ENCODE results near the gene ITGA1. TPM values are rescaled to one million over a fixed set of nuclear protein-coding genes. Genes with fewer than 3 reads are reported as not detected.
A peak's percentile ranks its signal among the peaks of the same experiment; 100 is the strongest.

The ITGA1 gene
- total and polyA plus RNA-seq, 2 of the 13 experiments (the other 11 are each of a cell fraction or from before 2014, with no cell fraction given) = 23.1 to 28.6 TPM

DNA sequence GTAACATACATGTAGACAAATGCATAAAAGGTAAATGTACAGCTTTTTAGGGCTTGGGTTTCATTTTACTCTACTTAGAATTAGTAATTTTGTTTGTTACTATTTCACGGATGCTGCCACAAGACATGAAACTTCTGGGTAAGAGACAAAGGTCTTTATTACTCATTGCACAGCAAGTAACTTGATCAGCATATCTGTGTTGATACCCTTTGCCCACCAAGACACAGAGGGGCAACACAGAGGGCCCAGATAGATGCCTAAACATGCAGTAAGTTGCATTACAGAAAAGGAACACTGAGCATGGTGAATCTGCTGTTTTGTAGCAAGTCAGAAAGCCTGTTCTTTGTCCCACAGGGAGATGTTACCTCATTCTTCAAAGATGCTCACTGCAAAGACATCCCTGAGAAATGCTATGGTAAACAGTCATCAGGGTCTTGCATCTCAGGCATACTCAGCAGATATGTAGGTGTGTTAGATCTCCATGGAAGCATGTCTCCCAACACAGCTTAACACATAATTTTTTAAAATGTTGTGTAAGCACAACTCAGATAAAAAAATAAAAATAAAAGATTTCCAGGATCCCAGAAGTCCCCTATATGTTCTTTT, 211.7 kb downstream of the ITGA1 start:
- peak overlapping the region; percentile 80 for H3K4me2 ChIP-seq (ENCODE audit: low read depth, low read length)
- no TSS peak for BruUV-seq (replicated peaks)
- peak overlapping the region; percentile 31 for H3K9ac ChIP-seq (ENCODE audit: insufficient read depth, low read depth, low read length)
- ChIA-PET POLR2A (interaction anchor here (1.6 to 2.5 kb wide), 2 partner anchors 10 to 43 kb away, joined by 3 to 14 read pairs; partner anchors contain the start of gene ITGA2), CTCF (ENCODE audit: low intra/inter-chr PET ratio, low total read pairs) (no interaction called here)
- peak overlapping the region; percentile 82 for H3K27ac ChIP-seq (ENCODE audit: extremely low read length, insufficient read depth, low read length)
- peaks cover 4% of the 10 kb centered on the region; the same call in 1 of the 2 replicates for H4K20me1 ChIP-seq (ENCODE audit: insufficient read depth, low read length)
- peaks cover 88% of the 10 kb centered on the region for H3K79me2 ChIP-seq (ENCODE audit: insufficient read depth, low read length)
- no peak for ATAC-seq
- no peak overlapping the region for H2AFZ ChIP-seq (ENCODE audit: low read length)
- H3K27me3 ChIP-seq (ENCODE audit: control insufficient read depth in 1 of 2, insufficient read depth in 2 of 2, low read length in 2 of 2) = no peaks in the 10 kb centered on the region
- H3K4me3 ChIP-seq (replicated peaks in 1 of 3; ENCODE audit: insufficient read depth in 1 of 3, low read depth in 2 of 3, low read length in 3 of 3) = peak overlapping the region in 1 of 3 experiments; percentile 9; a peak in 2 of 6 replicates
- in situ Hi-C loops (cut with HindIII; ENCODE audit: extremely low pct_ligation_motif_present, low pct_unique_long_range_greater_than_20kb) = no loop called here
- peaks cover 99% of the 10 kb centered on the region for H3K4me1 ChIP-seq (ENCODE audit: insufficient read depth, low read length)
- 96% methylated on average over 1 of the region's 1 CpG for WGBS (ENCODE audit: low lambda C conversion rate)
- DNase-seq (ENCODE audit: low spot score) = no peak
- FAIRE-seq = no peak
- no peaks in the 10 kb centered on the region for H3K9me3 ChIP-seq (ENCODE audit: low read length)
- intact Hi-C loops (cut with micrococcal nuclease; ENCODE audit: unreplicated experiment) = no loop called here
- H3K36me3 ChIP-seq (replicated peaks in 1 of 2; ENCODE audit: control insufficient read depth in 1 of 2, insufficient read depth in 2 of 2, low read length in 2 of 2) = peaks cover 3 to 33% of the 10 kb centered on the region in 2 experiments
- no peak for TF ChIP-seq ZNF703 (CRISPR knock-in tag; IDR thresholded peaks at IDR 0.05; ENCODE audit: borderline replicate concordance)
- 0 out of 2 replicates have a peak, but pooled peaks have one; percentile 14 for TF ChIP-seq MED1 (CRISPR knock-in tag; IDR thresholded peaks at IDR 0.05)

DNA sequence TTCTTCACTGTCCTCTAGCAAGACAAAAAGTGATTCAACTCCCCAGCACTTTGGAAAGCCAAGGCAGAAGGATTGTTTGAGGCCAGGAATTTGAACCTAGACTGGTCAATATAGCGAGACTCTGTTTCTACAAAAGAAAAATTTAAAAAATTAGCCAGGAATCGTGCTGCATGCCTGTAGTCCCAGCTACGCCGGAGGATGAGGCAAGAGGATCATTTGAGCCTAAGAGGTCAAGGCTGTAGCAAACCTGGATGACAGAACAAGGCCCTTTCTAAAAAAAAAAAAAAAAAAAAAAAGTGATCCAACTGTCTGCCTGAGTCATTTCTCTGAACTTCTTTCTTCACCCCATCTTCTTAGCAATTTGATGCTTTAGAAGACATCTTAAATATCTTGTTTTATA, 213.8 kb downstream of the ITGA1 start:
- peaks cover 74% of the 10 kb centered on the region for H3K79me2 ChIP-seq (ENCODE audit: insufficient read depth, low read length)
- TF ChIP-seq TARDBP (CRISPR knock-in tag; IDR thresholded peaks at IDR 0.05) = 0 out of 2 replicates have a peak, but pooled peaks have one; percentile 22
- TF ChIP-seq HOXA9 (CRISPR knock-in tag; IDR thresholded peaks at IDR 0.05; ENCODE audit: borderline replicate concordance) = no peak
- TF ChIP-seq, protein P1, sequence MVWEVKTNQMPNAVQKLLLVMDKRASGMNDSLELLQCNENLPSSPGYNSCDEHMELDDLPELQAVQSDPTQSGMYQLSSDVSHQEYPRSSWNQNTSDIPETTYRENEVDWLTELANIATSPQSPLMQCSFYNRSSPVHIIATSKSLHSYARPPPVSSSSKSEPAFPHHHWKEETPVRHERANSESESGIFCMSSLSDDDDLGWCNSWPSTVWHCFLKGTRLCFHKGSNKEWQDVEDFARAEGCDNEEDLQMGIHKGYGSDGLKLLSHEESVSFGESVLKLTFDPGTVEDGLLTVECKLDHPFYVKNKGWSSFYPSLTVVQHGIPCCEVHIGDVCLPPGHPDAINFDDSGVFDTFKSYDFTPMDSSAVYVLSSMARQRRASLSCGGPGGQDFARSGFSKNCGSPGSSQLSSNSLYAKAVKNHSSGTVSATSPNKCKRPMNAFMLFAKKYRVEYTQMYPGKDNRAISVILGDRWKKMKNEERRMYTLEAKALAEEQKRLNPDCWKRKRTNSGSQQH (CRISPR knock-in tag; IDR thresholded peaks at IDR 0.05; ENCODE audit: low read depth) = 0 out of 2 replicates have a peak, but pooled peaks have one; percentile 29
- TF ChIP-seq ATF4 (CRISPR knock-in tag; IDR thresholded peaks at IDR 0.05) = peak in 1 of 2 experiments; percentile 63; a peak in 2 of 4 replicates
- TF ChIP-seq PITX1 (CRISPR knock-in tag; IDR thresholded peaks at IDR 0.05) = 0 out of 2 replicates have a peak, but pooled peaks have one; percentile 13
- TF ChIP-seq GRHL1 (CRISPR knock-in tag; conservative IDR thresholded peaks at IDR 0.05) = no peak
- TF ChIP-seq ZMYM4 (CRISPR knock-in tag; IDR thresholded peaks at IDR 0.05) = peak; percentile 35; the same call in 1 of the 2 replicates
- peak; percentile 87 for TF ChIP-seq GATAD2A (CRISPR knock-in tag; IDR thresholded peaks at IDR 0.05)
- TF ChIP-seq DRAP1 (CRISPR knock-in tag; IDR thresholded peaks at IDR 0.05) = no peak

More for the DNA sequence above, 213.8 kb downstream of the ITGA1 start:
- no TSS peak for BruUV-seq (replicated peaks)
- FAIRE-seq (peak; percentile 40), ATAC-seq (peak; percentile 58), DNase-seq (ENCODE audit: low spot score) (peak; percentile 89)
- peaks cover 99% of the 10 kb centered on the region for H3K4me1 ChIP-seq (ENCODE audit: insufficient read depth, low read length)
- peak overlapping the region in 1 of 3 experiments; percentile 5; a peak in 1 of 6 replicates for H3K4me3 ChIP-seq (replicated peaks in 1 of 3; ENCODE audit: insufficient read depth in 1 of 3, low read depth in 2 of 3, low read length in 3 of 3)
- peak overlapping the region; percentile 80 for H3K27ac ChIP-seq (ENCODE audit: extremely low read length, insufficient read depth, low read length)
- peak overlapping the region; percentile 58 for H3K9ac ChIP-seq (ENCODE audit: insufficient read depth, low read depth, low read length)
- ChIA-PET CTCF (ENCODE audit: low intra/inter-chr PET ratio, low total read pairs) (no interaction called here), POLR2A (interaction anchor here (0.6 to 0.8 kb wide), 3 partner anchors 12 to 213 kb away, joined by 3 to 4 read pairs (median 3); partner anchors contain the start of gene ITGA2)
- intact Hi-C loops (cut with micrococcal nuclease; ENCODE audit: unreplicated experiment) = loop anchor here (1.0 kb wide), 1 partner anchor 12 kb away; the partner anchor contains the start of gene ITGA2
- in situ Hi-C loops (cut with HindIII; ENCODE audit: extremely low pct_ligation_motif_present, low pct_unique_long_range_greater_than_20kb) = no loop called here
- peaks cover 3 to 23% of the 10 kb centered on the region in 2 experiments for H3K36me3 ChIP-seq (replicated peaks in 1 of 2; ENCODE audit: control insufficient read depth in 1 of 2, insufficient read depth in 2 of 2, low read length in 2 of 2)
- no peaks in the 10 kb centered on the region for H3K9me3 ChIP-seq (ENCODE audit: low read length)
- 7% methylated on average over 4 of the region's 4 CpGs for WGBS (ENCODE audit: low lambda C conversion rate)
- H3K4me2 ChIP-seq (ENCODE audit: low read depth, low read length) = peak overlapping the region; percentile 46
- H2AFZ ChIP-seq (ENCODE audit: low read length) = no peak overlapping the region
- H4K20me1 ChIP-seq (ENCODE audit: insufficient read depth, low read length) = no peaks in the 10 kb centered on the region
- H3K27me3 ChIP-seq (ENCODE audit: control insufficient read depth in 1 of 2, insufficient read depth in 2 of 2, low read length in 2 of 2) = no peaks in the 10 kb centered on the region

Measured in HepG2 (cell line).